GM12878 (cell line): ENCODE data around the gene ZNF764. TPM values are rescaled to one million over a fixed set of nuclear protein-coding genes. Genes with fewer than 3 reads are reported as not detected.

Experiments
- ATF7 ChIP-seq: fragments of 450-650 bp; IDR thresholded peaks from 2 replicates; pipeline ENCODE4 v1.6.1; 2016; ENCODE audit warnings: low read depth, mild to moderate bottlenecking
- BRCA1 ChIP-seq: IDR thresholded peaks from 2 replicates; pipeline ENCODE4 v1.6.1; 2011; ENCODE audit warnings: low read depth, low read length, improper control_type of control experiment
- CBX5 ChIP-seq: sonication (generic); IDR thresholded peaks from 2 replicates; pipeline ENCODE4 v1.6.1; 2016; ENCODE audit warnings: low read depth, moderate library complexity, mild to moderate bottlenecking, inconsistent platforms
- EED ChIP-seq: sonication (generic); IDR thresholded peaks from 2 replicates; pipeline ENCODE4 v1.6.1; 2016; ENCODE audit warnings: antibody characterized with exemption, low read depth
- FOXK2 ChIP-seq: fragments of 450-650 bp; IDR thresholded peaks from 2 replicates; pipeline ENCODE4 v1.6.1; 2017; ENCODE audit warnings: mild to moderate bottlenecking, moderate library complexity
- HDAC6 ChIP-seq: fragments of 200-600 bp; sonication (generic); IDR thresholded peaks from one replicate; pipeline ENCODE4 v1.8.0; 2017; ENCODE audit warnings: antibody characterized with exemption; ENCODE audit not compliant: unreplicated experiment
- IRF4 ChIP-seq: IDR thresholded peaks from 2 replicates; pipeline ENCODE4 v1.6.1; 2011; ENCODE audit warnings: low read depth, low read length
- MXI1 ChIP-seq: fragments of 150-350 bp; IDR thresholded peaks from 2 replicates; pipeline ENCODE4 v1.6.1; 2011; ENCODE audit warnings: low read depth, mild to moderate bottlenecking, inconsistent platforms, low read length, improper control_type of control experiment
- NR2F1 ChIP-seq: fragments of 450-650 bp; conservative IDR thresholded peaks from 2 replicates; pipeline ENCODE4 v1.6.1; 2017; ENCODE audit warnings: mild to moderate bottlenecking
- PAX5 ChIP-seq: IDR thresholded peaks from 2 replicates; pipeline ENCODE4 v1.6.1; 2011; ENCODE audit warnings: low read depth, low read length, borderline replicate concordance
- SMC3 ChIP-seq: IDR thresholded peaks from 2 replicates; pipeline ENCODE4 v1.6.1; 2011; ENCODE audit warnings: low read length, improper control_type of control experiment, borderline replicate concordance
- ZBED1 ChIP-seq: IDR thresholded peaks from 2 replicates; pipeline ENCODE4 v1.6.1; 2016; ENCODE audit warnings: borderline replicate concordance
- polyA plus RNA-seq, 11 experiments: library from polyadenylated mRNA; depleted of rRNA in 4 of 11; unstranded in 6 of 11; stranded (reverse) in 5 of 11; fragments of >200 nt; fragmentation: Nextera tagmentation in 4 of 11; fragmentation: Illumina TruSeq in 1 of 11; extraction: Ambion mirVana in 4 of 11; extraction: Trizol in 1 of 11; gene quantifications; 1 replicate in 1 of 11; 2 replicates in 10 of 11; pipeline versions ENCODE4 v1.2.1 to v1.2.3, GENCODE V29; 2011 to 2016; ENCODE audit warnings: inconsistent platforms in 2 of 11, missing spikeins in 2 of 11, low read depth in 1 of 11
- total RNA-seq, 4 experiments: library from RNA; depleted of rRNA in 3 of 4; stranded (reverse); fragments of >200 nt in 3 of 4; fragmentation: Illumina TruSeq in 1 of 4; extraction: Trizol in 1 of 4; gene quantifications; 2 replicates each; pipeline versions ENCODE4 v1.2.1 to v1.2.3, GENCODE V29; 2013 to 2021
- TF ChIP-seq, protein P1 (sequence below): fragments of 450-650 bp; IDR thresholded peaks from 2 replicates; pipeline ENCODE4 v1.6.1; 2014; ENCODE audit warnings: mild to moderate bottlenecking
- TF ChIP-seq, protein P2 (sequence below): fragments of 450-650 bp; formaldehyde crosslinking; IDR thresholded peaks from 2 replicates; pipeline ENCODE4 v1.4.0; 2020; ENCODE audit warnings: mild to moderate bottlenecking, moderate library complexity
- TF ChIP-seq, protein P3 (sequence below): IDR thresholded peaks from 2 replicates; pipeline ENCODE4 v1.6.1; 2011; ENCODE audit warnings: mild to moderate bottlenecking, low read depth, low read length, moderate library complexity; ENCODE audit not compliant: insufficient replicate concordance
- TF ChIP-seq, protein P4 (sequence below): IDR thresholded peaks from 2 replicates; pipeline ENCODE4 v1.6.1; 2012; ENCODE audit warnings: low read depth, low read length, improper control_type of control experiment
- TF ChIP-seq, protein P5 (sequence below): fragments of 450-650 bp; IDR thresholded peaks from 2 replicates; pipeline ENCODE4 v1.6.1; 2017; ENCODE audit warnings: antibody characterized with exemption, mild to moderate bottlenecking, moderate library complexity

The ZNF764 gene
- total and polyA plus RNA-seq, 10 of the 15 experiments (the other 5 are each of a cell fraction or from before 2014, with no cell fraction given): 0.61 to 11.9 (median 3.8) TPM

DNA sequence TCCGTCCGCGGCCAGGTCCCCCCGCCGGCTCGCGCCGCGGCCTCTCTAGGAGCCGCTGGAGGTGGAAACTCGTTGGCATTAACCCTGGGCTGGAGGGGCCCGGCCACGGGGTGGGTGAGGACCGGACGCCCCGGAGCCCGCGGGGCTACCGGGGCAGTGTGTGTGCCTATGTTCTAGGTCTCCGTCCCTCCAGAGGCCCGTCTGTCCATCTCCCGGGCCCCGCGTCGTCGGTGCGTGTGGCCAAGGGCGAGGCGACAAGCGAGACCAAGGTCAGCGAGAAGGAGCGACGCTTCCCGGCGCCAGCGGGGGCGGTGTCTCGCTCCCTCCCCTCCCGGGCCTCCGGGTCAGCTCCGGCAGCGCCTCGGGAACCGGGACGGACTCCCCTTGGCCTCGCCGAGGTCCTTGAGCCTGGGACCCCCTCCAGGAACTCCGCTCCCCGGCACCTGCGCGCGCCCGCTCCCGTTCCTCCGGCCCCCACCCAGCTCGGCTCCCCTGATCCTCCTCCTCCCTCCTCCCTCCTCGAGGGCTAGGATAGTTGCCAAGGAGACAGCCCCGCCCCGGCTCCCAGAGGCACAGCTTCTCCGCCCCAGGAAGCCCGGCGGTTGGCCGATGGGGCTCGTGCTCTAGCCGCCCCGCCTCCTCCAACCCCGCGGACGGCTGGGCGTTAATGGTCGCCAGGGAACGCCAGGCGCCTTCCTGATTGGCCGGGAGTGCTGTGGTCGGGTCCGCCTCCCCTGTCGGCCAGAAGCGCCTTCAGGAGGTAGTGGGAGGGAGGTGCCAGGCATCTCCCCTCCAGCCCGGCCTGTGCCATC, 31.1 kb downstream of the ZNF764 start (continued):
- TF ChIP-seq, protein P1, sequence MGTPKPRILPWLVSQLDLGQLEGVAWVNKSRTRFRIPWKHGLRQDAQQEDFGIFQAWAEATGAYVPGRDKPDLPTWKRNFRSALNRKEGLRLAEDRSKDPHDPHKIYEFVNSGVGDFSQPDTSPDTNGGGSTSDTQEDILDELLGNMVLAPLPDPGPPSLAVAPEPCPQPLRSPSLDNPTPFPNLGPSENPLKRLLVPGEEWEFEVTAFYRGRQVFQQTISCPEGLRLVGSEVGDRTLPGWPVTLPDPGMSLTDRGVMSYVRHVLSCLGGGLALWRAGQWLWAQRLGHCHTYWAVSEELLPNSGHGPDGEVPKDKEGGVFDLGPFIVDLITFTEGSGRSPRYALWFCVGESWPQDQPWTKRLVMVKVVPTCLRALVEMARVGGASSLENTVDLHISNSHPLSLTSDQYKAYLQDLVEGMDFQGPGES: no peak
- TF ChIP-seq, protein P2, sequence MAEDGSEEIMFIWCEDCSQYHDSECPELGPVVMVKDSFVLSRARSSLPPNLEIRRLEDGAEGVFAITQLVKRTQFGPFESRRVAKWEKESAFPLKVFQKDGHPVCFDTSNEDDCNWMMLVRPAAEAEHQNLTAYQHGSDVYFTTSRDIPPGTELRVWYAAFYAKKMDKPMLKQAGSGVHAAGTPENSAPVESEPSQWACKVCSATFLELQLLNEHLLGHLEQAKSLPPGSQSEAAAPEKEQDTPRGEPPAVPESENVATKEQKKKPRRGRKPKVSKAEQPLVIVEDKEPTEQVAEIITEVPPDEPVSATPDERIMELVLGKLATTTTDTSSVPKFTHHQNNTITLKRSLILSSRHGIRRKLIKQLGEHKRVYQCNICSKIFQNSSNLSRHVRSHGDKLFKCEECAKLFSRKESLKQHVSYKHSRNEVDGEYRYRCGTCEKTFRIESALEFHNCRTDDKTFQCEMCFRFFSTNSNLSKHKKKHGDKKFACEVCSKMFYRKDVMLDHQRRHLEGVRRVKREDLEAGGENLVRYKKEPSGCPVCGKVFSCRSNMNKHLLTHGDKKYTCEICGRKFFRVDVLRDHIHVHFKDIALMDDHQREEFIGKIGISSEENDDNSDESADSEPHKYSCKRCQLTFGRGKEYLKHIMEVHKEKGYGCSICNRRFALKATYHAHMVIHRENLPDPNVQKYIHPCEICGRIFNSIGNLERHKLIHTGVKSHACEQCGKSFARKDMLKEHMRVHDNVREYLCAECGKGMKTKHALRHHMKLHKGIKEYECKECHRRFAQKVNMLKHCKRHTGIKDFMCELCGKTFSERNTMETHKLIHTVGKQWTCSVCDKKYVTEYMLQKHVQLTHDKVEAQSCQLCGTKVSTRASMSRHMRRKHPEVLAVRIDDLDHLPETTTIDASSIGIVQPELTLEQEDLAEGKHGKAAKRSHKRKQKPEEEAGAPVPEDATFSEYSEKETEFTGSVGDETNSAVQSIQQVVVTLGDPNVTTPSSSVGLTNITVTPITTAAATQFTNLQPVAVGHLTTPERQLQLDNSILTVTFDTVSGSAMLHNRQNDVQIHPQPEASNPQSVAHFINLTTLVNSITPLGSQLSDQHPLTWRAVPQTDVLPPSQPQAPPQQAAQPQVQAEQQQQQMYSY (CRISPR knock-in tag): no peak
- TF ChIP-seq SMC3 (no peak; the same call in 1 of the 2 replicates), CBX5 (no peak), ATF7 (no peak), NR2F1 (peak; percentile 92), HDAC6 (no peak), ZBED1 (no peak), PAX5 (no peak; the same call in 1 of the 2 replicates), MXI1 (peak; percentile 89; the same call in 1 of the 2 replicates), FOXK2 (no peak), EED (peak; percentile 40; the same call in 1 of the 2 replicates), BRCA1 (no peak), IRF4 (no peak)
- TF ChIP-seq, protein P3, sequence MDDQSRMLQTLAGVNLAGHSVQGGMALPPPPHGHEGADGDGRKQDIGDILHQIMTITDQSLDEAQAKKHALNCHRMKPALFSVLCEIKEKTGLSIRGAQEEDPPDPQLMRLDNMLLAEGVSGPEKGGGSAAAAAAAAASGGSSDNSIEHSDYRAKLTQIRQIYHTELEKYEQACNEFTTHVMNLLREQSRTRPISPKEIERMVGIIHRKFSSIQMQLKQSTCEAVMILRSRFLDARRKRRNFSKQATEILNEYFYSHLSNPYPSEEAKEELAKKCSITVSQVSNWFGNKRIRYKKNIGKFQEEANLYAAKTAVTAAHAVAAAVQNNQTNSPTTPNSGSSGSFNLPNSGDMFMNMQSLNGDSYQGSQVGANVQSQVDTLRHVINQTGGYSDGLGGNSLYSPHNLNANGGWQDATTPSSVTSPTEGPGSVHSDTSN: no peak
- TF ChIP-seq, protein P4, sequence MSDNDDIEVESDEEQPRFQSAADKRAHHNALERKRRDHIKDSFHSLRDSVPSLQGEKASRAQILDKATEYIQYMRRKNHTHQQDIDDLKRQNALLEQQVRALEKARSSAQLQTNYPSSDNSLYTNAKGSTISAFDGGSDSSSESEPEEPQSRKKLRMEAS: peak; percentile 33; the same call in 1 of the 2 replicates
- TF ChIP-seq, protein P5, sequence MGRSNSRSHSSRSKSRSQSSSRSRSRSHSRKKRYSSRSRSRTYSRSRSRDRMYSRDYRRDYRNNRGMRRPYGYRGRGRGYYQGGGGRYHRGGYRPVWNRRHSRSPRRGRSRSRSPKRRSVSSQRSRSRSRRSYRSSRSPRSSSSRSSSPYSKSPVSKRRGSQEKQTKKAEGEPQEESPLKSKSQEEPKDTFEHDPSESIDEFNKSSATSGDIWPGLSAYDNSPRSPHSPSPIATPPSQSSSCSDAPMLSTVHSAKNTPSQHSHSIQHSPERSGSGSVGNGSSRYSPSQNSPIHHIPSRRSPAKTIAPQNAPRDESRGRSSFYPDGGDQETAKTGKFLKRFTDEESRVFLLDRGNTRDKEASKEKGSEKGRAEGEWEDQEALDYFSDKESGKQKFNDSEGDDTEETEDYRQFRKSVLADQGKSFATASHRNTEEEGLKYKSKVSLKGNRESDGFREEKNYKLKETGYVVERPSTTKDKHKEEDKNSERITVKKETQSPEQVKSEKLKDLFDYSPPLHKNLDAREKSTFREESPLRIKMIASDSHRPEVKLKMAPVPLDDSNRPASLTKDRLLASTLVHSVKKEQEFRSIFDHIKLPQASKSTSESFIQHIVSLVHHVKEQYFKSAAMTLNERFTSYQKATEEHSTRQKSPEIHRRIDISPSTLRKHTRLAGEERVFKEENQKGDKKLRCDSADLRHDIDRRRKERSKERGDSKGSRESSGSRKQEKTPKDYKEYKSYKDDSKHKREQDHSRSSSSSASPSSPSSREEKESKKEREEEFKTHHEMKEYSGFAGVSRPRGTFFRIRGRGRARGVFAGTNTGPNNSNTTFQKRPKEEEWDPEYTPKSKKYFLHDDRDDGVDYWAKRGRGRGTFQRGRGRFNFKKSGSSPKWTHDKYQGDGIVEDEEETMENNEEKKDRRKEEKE: no peak
